ENCODE measurements around the gene USP25. TPM values are rescaled to one million over a fixed set of nuclear protein-coding genes. Genes with fewer than 3 reads are reported as not detected.

The USP25 gene
- polyA plus RNA-seq, 1 donor (not counting 4 experiments of a cell fraction or from before 2014, with no cell fraction given) = 17.8 TPM

GRCh38 chr21:15904389-15904788 lies 174.6 kb downstream of the USP25 start:
- no peak overlapping the region for H2AFZ ChIP-seq (ENCODE audit: control insufficient read depth, low read length)
- no peaks in the 10 kb centered on the region for H3K9me3 ChIP-seq (ENCODE audit: control insufficient read depth, low read depth, low read length)
- H3K4me2 ChIP-seq (ENCODE audit: control insufficient read depth, extremely low read depth, insufficient read depth, low read depth, low read length) = no peak overlapping the region
- no peaks in the 10 kb centered on the region for H3K79me2 ChIP-seq (ENCODE audit: control insufficient read depth, insufficient read depth, low read length)
- FAIRE-seq = no peak
- dilution Hi-C loops (cut with MboI; ENCODE audit: extremely low pct_ligation_motif_present, low sequenced_read_pairs) = no loop called here
- H3K27ac ChIP-seq (ENCODE audit: control insufficient read depth, insufficient read depth, low read length) = no peak overlapping the region
- H3K27me3 ChIP-seq (ENCODE audit: control insufficient read depth, extremely low read depth, insufficient read depth, low read length) = no peaks in the 10 kb centered on the region
- no peaks in the 10 kb centered on the region for H3K36me3 ChIP-seq (ENCODE audit: control insufficient read depth in 2 of 2, extremely low read depth in 1 of 2, insufficient read depth in 2 of 2, low read length in 2 of 2)
- no peaks in the 10 kb centered on the region for H3K9me1 ChIP-seq (ENCODE audit: control insufficient read depth, extremely low read depth, insufficient read depth, low read length)
- H3K4me3 ChIP-seq (ENCODE audit: control insufficient read depth in 2 of 3, extremely low read depth in 1 of 3, insufficient read depth in 2 of 3, low read depth in 1 of 3, low read length in 3 of 3) = no peak overlapping the region
- TF ChIP-seq EZH2 (IDR thresholded peaks at IDR 0.05; ENCODE audit: low read length) (no peak), CTCF (optimal IDR thresholded peaks at IDR 0.05 in 1 of 3, IDR thresholded peaks at IDR 0.05 in 1 of 3, conservative IDR thresholded peaks at IDR 0.05 in 1 of 3; ENCODE audit: extremely low read depth in 1 of 3, insufficient read depth in 2 of 3, low read length in 3 of 3) (no peak)
- no peak overlapping the region for H3K9ac ChIP-seq (ENCODE audit: control insufficient read depth, extremely low read depth, insufficient read depth, low read length)
- no peaks in the 10 kb centered on the region for H3K4me1 ChIP-seq (ENCODE audit: control insufficient read depth, extremely low read depth, insufficient read depth, low read length)
- H4K20me1 ChIP-seq (ENCODE audit: control insufficient read depth, extremely low read depth, insufficient read depth, low read length) = no peaks in the 10 kb centered on the region
- no peak for DNase-seq (ENCODE audit: low read depth, low spot score)

- dilution Hi-C loops (cut with MboI; ENCODE audit: extremely low pct_ligation_motif_present, low sequenced_read_pairs) = no loop called here
- no peak for FAIRE-seq
- no peak overlapping the region for H3K9ac ChIP-seq (ENCODE audit: control insufficient read depth, extremely low read depth, insufficient read depth, low read length)
Measured at GRCh38 chr21:15908187-15908586, 178.4 kb downstream of the USP25 start.

More at GRCh38 chr21:15908187-15908586, 178.4 kb downstream of the USP25 start:
- Histone ChIP-seq H2AFZ (ENCODE audit: control insufficient read depth, low read length) (no peak overlapping the region), H3K4me3 (ENCODE audit: control insufficient read depth in 2 of 3, extremely low read depth in 1 of 3, insufficient read depth in 2 of 3, low read depth in 1 of 3, low read length in 3 of 3) (no peak overlapping the region), H3K9me1 (ENCODE audit: control insufficient read depth, extremely low read depth, insufficient read depth, low read length) (no peaks in the 10 kb centered on the region), H3K4me2 (ENCODE audit: control insufficient read depth, extremely low read depth, insufficient read depth, low read depth, low read length) (no peak overlapping the region), H4K20me1 (ENCODE audit: control insufficient read depth, extremely low read depth, insufficient read depth, low read length) (no peaks in the 10 kb centered on the region), H3K27me3 (ENCODE audit: control insufficient read depth, extremely low read depth, insufficient read depth, low read length) (no peaks in the 10 kb centered on the region), H3K4me1 (ENCODE audit: control insufficient read depth, extremely low read depth, insufficient read depth, low read length) (no peaks in the 10 kb centered on the region), H3K9me3 (ENCODE audit: control insufficient read depth, low read depth, low read length) (no peaks in the 10 kb centered on the region), H3K27ac (ENCODE audit: control insufficient read depth, insufficient read depth, low read length) (no peak overlapping the region), H3K79me2 (ENCODE audit: control insufficient read depth, insufficient read depth, low read length) (no peaks in the 10 kb centered on the region), H3K36me3 (ENCODE audit: control insufficient read depth in 2 of 2, extremely low read depth in 1 of 2, insufficient read depth in 2 of 2, low read length in 2 of 2) (no peaks in the 10 kb centered on the region)
- TF ChIP-seq CTCF (optimal IDR thresholded peaks at IDR 0.05 in 1 of 3, IDR thresholded peaks at IDR 0.05 in 1 of 3, conservative IDR thresholded peaks at IDR 0.05 in 1 of 3; ENCODE audit: extremely low read depth in 1 of 3, insufficient read depth in 2 of 3, low read length in 3 of 3) (no peak), EZH2 (IDR thresholded peaks at IDR 0.05; ENCODE audit: low read length) (no peak)
- no peak for DNase-seq (ENCODE audit: low read depth, low spot score)
